Stimulated activated CD8-positive, alpha-beta memory T cell treated with anti-CD3 and anti-CD28 coated beads, Interleukin-7, amount 100 ng/mL, for 1 hour (primary cell): ENCODE data around the gene RHOB.
"Not testable (repeated sequence)": the region's sequence is repeated elsewhere in the genome, so short reads cannot be mapped to it uniquely, and the experiment has no call there.

Source experiments
- DNase-seq, 2 donors: peaks; one replicate each; pipeline ENCODE4 v3.0.0-alpha.2; 2020; ENCODE audit warnings: low read depth in 2 of 2

Gene RHOB

DNA sequence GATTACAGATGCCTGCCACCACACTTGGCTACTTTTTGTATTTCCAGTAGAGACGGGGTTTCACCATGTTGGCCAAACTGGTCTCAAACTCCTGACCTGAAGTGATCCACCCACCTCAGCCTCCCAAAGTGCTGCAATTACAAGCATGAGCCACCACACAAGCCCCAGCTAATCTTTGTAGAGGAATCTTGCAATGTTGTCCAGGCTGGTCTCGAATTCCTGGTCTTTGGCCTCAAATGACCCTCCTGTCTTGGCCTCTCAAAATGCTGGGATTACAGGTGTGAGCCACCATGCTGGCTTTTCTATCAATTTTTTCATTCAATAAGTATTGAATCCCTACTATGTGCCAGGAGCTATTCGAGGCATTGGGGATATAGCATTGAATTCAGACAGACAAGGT is 46.2 kb downstream of the RHOB start:
- not testable (repeated sequence) for DNase-seq

DNA sequence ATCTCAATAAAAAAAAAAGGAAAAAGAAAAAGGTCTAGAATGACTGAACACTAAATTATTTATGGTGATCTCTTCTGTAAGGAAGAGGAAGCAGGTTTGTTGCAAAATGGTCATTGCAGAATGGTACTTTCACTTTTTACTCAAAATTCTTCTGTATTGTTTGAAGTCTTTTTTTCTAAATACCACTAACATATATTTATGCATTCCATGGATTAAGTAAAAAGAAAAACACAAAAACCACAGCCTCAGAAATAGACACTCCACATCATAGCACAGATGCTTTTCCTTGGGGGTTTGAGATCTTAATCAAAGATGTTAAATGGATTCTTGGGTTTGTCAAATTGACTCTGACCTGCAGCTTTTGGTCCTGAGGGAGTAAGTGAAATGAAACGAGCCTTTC is 47.4 kb downstream of the RHOB start:
- no peak for DNase-seq

DNA sequence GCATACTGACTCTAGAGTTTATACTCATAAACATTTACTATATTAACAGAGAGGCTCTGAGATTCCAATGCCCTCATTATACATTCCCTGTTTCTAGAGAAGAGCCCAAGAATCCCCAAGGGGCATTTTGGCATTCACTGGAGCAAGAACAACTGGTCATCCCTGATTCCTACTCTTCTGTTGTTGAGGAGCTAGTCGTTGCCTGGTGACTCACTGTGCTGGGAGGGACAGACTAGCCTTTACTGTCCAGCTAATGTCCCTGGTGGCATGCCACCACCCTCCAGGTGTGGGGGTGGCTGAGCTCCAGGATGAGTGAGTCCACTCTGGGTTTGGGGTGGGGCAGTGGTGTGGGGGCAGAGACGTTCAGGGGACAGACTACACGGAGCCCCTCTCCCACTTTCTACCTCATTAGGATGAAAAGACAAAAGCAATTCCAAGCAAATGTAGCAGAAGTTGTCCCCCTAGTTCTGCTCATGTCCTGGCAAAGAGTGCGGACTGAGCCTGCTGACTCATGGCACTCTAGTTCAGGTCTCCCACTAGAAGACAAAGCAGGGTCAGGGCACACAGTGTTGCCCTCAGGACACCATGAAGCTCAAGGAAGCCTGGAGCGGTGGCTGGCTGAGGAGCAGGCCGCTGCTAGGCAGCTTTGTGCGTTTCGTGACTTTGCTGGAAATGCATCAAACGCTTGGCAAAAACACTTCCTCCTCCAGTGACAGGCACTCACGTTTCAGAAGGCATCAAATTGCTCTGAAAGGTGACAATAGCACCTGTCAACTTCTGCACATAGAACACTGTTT is 49.4 kb downstream of the RHOB start:
- DNase-seq: no peak

DNA sequence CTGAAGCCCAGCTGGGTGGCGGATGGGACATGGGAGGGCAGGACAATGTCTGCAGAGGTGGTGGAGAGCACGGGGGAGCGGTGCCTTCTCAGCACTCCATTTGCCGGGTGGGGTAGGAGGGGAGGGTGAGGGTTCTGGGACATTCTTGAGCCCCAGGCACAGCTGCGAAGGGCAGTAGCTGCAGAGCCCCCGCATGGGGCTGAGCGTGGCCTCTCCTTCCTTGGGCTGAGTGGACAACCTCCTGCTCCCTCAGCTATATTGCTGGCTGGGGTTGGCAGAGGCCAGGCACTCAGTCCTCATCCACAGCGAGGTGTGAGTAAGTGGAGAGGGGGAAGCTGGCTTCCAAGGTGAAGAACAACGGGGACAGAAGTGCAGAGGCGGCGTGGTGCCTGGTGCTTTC is 50.1 kb downstream of the RHOB start:
- no peak for DNase-seq
